ENCODE data around the gene CDIPT.

- TF ChIP-seq CTCF (conservative IDR thresholded peaks at IDR 0.05; ENCODE audit: low read depth, low read length) (no peak), MXI1 (IDR thresholded peaks at IDR 0.05; ENCODE audit: borderline replicate concordance, low read depth, low read length) (no peak), RCOR1 (IDR thresholded peaks at IDR 0.05; ENCODE audit: insufficient replicate concordance, low read length) (no peak), RAD21 (IDR thresholded peaks at IDR 0.05; ENCODE audit: low read length) (no peak), POLR2A (IDR thresholded peaks at IDR 0.05; ENCODE audit: low read depth, low read length) (no peak)
Observed at GRCh38 chr16:29810699-29811169, 52.3 kb downstream of the CDIPT start.

Data from IMR-90 (cell line).